GM21390 (cell line): Measurements from ENCODE around the gene NR2F6.

ENCODE experiments used
- ATAC-seq: cut with Tn5 transposase; IDR thresholded peaks from one replicate; pipeline ENCODE4 v1.9.1; 2021; ENCODE audit not compliant: unreplicated experiment

Gene NR2F6

DNA sequence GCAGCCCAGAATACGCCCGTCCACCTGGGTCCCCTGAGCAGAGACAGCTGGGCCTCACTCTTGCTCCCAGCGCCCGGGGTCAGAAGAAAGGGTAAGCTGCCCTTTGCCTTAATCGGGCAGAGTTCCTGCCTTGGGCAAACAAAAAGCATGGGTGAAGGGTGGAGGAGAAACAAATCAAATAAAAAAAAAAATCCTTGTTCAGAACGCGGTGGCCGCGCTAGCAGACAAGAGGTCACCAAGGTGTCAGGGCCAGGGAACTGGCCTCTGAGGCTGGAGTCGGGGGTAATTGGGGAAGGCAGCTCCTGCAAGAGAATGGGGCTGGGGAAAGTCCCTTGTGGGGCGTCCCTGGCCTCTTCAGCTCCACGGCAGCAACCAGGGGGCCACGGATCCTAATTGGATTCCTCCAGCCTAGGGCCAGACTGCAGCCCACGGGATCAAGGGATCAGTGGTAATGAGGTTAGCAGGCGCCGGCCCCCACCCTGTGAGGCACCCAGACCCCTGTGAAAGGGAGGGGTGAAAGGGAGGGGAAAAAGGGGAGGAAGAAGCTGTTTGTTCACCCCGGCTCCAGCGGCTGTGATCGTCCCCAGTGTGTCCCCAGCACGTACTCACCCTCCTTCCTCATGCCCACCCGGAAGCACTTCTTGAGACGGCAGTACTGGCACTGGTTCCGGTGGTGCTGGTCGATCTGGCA lies 5.5 kb downstream of the NR2F6 start:
- ATAC-seq, result no peak

DNA sequence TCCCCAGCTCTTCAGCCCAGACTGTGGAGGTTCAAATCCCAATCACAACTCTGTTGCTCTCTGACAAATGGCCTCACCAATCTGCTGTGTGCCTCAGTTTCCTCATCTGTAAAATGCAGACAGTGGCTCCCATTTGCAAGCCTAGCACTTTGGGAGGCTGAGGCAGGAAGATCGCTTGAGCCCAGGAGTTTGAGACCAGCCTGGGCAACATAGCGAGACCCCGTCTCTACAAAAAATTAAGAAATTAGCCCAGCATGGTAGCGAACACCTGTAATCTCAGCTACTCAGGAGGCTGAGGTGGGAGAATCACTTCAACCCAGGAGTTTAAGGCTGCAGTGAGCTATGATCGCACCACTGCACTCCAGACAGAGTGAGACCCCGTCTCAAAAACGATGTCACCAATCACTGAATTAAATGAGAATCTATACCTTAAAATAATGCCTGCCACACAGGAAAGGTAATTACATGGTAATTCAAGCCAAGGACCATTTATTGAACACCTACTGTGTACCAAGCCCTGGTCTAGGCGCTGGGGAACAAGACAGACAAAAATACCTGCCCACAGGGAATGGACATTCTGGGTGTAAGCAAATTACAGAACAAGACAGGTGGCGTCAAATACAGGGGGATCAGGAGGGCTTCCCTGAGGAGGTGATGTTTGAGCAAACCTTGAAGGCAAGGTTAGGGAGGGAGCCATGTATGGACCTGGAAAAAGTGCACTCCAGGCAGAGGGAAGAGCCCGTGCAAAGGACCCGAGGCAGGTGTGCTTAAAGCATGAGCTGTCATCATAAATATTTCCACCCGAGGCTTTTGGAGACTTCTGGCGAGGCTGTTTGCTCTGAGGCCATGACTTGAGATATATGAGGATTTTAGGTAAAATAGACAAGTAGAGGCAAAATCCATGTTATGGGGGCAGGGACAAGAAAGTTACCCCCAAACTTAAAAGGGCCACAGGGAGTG lies 7.7 kb downstream of the NR2F6 start:
- no peak for ATAC-seq

DNA sequence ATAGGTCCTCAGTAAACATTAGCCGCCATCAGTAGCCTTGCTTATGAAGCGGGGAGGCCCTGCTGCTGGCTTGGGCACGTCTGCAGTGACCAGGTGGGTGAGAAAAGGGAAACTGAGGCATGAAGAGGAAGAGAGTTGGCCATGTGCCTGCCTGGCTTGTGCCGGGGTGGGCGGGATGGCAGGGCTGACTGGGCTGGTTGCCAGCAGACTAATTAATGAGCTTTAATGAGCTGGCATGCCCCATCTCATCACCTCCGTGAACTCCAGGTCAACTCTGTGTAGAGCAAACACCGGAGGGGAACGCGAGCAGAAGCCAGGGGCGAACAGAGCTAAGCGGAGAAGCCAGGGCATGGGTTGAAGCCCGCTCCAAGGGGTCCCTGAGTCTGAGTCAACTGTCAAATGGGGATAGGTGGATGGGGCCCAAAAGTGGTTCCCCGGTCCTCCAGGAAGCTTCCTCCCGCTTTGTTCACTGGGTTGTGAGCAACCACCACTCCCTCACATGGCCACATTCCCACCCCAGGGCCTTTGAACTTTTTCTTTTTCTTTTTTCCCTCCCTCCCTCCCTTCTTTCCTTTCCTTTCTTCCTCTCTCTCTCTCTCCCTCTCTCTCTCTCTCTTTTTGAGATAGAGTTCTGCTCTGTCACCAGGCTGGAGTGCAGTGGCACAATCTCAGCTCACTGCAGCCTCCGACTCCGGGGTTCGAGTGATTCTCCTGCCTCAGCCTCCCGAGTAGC lies 8.7 kb downstream of the NR2F6 start:
- no peak for ATAC-seq

GRCh38 chr19:17235971-17236777 lies 9.5 kb downstream of the NR2F6 start:
- no peak for ATAC-seq

- peak; percentile 69 for ATAC-seq
These were observed 10.3 kb downstream of the NR2F6 start for GRCh38 chr19:17235300-17235970.

GRCh38 chr19:17234911-17235299 lies 10.8 kb downstream of the NR2F6 start:
- peak; percentile 53 for ATAC-seq

DNA sequence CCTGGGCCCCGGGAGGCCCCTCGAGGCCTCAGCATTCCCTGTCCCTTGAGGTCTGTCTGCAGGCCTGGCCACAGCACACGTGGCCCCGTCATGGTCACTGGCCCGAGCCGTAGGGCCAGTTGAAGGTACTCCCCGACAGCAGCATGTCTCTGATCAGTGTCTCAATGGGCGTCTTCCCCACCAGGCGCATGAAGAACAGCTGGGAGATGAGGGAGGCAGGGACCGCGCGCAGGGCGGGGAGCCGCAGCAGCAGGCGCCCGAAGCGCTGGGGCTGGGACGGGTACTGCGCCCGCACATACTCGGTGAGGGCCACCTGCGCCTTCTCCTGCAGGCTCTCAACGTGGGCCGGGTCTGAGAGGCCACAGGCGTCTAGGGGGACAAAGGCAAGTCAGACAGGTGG lies 13.5 kb downstream of the NR2F6 start:
- no peak for ATAC-seq

DNA sequence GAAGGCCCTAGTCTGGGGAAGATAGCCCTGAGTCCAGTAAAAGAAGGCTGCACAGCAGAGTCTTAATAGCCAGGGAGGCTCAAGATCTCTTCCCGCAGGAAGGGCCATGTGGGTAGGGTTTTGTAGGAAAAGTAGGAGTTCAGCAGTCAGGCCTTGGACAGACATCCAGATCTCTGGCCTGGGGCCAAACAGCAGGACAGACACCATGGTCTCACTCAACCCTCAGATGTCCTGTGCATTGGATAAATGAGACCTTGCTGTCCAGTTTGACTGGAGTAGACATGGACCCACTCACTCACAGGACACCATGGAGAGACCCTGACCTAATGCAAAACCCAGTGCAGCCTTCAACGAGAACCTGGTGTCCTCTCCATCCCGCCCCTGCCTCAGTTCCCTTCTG lies 15.8 kb downstream of the NR2F6 start:
- no peak for ATAC-seq

DNA sequence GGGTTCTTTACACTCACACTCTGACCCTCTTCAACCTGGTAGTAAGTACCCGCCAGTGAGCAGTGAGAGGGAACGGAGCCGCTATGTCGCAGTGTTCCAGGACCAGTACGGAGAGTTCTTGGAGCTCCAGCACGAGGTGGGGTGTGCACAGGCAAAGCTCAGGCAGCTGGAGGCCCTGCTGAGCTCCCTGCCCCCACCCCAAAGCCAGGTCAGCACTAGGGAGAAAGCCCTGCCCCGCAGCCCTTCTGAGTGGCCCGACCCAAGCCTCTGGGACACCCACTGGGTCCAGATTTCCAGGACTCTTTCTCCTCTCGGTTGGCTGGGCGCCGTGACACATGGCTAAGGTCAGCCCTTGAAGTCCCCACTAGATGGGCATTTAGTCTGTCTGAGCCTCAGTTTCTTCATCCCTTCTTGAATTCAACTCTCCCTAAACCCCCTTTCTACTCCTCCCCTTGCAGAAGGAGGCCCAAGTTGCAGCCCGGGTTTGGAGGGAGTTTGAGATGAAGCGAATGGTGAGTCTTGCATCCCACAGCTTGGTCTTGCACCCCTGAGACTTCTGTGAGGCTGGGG lies 17.8 kb downstream of the NR2F6 start:
- no peak for ATAC-seq

DNA sequence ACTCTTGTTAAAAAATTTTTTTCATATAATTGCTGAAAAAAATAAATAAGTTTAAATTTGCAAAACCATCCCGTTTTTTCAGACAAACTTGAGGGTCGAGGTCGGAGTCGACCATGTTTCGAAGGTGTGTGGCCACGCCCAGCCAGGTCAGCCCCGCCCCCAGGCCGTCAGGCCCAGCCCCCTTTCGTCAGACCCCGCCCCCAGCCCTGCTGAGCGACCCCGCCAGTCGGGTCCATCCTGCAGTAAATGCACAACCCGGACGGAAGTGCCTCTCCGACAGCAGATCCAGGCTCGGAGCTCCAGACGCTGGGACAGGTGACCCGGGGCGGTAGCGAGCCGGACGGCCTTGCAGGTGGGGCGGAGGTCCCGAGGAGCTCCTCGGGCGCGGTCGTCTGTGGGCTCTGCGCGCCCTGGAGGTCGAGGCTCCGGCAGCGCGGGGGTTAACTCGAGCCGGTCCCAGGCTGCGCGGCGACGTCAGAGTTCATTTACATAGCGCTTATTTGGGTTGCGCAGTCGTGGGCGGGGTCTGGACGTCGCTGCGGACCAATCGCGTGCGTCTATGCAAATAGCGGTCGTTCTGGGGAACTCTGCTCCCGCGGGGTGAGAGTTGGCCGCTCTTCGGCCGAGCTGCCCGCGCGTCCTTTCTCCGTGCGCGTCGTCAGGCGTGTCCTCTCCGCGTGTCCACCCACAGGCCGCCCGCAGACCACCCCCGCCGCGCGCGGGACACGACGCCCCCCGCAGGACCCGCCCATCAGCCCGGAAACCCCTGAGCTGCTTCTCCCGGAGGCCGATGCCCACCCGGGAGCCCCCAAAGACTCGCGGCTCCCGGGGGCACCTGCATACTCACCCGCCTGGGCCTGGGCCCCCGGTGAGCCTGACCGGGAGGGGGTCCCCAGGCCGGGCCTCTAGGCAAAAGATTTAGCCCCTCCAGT lies 19.5 kb downstream of the NR2F6 start, which contains the start of gene OCEL1:
OCEL1 (plus strand) TSS at position 225 of the 932 bp plus-strand sequence; CDS start at position 247, 22 bp downstream.
- peak; percentile 88 for ATAC-seq

DNA sequence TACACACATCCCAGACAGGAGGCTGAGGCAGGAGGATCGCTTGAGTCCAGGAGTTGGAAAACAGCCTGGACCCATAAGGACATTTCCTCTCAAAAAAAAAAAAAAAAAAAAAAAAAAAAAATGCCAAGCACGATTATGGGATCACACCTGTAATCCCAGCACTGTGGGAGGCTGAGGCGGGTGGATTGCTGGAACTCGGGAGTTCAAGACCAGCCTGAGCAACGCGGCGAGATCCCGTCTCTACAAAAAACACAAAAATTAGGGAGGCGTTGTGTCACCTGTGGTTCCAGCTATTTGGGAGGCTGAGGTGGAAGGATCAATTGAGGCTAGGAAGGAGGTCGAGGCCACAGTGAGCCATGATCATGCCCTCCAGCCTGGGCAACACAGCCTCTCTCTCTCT lies 20.7 kb downstream of the NR2F6 start:
- no peak for ATAC-seq

DNA sequence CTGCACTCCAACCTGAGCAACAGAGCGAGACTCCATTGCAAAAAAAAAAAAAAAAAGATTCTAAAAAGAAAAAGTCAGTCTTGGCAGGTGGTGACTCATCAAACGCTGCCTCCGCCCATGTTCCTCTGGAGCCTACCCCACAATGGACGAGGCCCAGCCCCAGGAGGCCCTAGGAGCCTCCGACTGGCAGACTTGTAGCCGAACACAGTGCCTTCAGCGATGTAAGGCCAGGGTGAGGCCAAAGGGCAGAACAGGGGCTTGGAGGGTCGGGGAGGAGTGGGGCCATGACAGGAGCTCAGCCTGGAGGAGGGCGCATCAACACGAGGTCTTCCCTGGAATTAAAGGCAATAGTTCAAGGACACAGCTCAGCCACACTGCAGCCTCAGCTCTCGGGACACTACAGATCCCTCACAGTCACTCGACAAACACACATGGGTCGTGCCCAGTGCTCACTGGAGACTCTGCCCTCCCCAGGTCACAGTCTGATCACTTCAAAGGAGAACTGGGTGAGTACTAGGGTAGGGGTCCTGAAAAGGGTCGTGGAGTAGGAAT lies 25.4 kb downstream of the NR2F6 start:
- ATAC-seq, result no peak

DNA sequence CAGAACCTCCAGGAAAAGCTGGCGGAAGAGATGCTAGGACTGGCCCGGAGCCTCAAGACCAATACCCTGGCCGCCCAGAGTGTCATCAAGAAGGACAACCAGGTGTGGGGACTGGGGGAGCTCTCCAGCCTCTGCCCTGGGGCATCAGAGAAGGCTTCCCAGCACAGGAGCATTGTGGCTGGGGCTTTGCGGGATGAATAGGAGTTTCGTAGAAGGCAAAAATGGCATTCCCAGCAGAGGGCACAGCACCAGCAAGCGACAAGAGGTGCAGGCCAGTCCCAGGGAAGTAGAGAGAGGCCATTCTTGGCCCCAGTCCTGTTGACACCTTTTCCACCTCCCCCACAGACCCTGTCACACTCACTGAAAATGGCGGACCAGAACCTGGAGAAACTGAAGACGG lies 26.4 kb downstream of the NR2F6 start:
- no peak for ATAC-seq

GRCh38 chr19:17216058-17216670 lies 29.6 kb downstream of the NR2F6 start:
- ATAC-seq, result no peak

- ATAC-seq, result peak; percentile 77
These were observed 30.4 kb downstream of the NR2F6 start, which contains the start of gene USE1 for GRCh38 chr19:17215127-17215971. Gene USE1, plus strand, starts transcription at chr19:17215357. Its CDS starts 49 bp downstream, at chr19:17215406.

DNA sequence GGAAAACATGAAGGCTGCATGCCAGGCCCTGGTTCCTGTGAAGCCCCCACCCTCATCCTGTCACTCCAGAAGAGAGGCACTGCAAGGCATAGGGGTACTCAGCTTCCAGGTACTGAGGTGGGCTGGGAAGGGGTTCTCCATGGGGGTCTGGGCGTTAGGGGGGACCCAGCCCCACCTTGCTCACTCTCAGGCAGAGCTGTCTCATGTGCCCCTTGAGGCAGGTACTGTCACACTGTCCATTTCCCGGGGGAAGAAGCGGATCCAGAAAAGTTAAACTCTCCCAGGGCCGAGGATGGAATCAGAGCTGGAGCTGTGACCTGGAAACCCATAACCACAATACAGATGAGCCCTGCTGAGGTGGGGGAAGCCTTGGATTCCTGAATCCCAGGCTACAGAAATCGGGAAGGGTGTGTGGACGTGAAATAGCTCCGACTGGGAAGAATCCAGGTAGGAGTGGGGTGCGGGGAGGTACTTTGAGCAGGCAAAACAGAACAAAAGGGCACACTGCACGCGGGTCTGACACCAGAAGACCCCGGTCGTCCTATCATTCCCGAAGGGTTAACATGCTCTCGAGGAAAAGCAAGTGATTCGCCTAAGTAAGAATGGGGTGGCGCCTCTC lies 31.1 kb downstream of the NR2F6 start:
- no peak for ATAC-seq
